ENCODE results near the gene RNF208.

Gene RNF208

DNA sequence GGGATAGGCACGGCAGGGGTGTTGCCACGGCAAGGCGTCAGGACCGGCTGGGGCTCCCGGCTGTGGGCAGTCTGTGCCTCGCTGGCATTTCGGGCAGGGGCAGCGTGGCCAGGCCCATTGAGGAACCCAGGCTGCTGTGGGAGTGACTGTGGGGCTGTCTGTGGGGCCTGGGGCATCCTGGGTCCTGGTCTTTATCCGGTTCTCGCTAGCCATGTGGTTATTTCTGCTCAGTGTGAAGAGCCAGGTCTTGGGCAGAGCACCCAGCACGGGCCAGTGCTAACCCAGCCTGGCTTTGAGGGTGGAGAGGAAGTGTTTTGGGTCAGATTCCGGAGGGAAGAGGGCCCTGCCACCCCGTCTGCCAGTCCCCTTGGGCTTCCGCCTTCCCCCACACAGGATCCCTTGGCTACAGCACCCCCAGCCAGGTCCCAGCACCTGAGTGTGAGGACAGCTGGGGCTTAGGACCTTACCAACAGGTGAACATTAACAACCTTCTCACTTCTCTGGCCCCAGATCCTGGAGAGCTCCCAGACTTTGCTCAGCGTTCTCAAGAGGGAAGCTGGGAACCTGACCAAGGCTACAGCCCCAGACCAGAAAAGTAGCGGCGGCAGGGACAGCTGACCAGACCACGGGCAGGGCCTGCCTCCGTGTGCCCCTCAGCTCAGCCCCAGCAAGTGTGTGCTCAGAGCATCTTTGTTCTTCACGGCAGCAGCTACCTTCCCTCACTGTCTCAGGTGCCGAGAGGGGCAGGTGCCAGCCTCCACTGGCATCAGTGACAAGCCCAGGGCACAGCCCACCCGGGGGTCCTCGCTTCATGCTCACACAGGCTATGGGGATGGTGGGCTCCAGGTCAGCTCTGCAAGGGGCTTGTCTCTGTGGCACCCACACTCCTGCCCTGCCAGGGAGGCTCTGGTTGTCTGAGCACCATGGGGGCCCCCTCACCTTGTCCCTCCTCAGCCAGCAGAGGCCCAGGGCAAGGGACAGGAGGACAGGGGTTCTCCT, 32.4 kb downstream of the RNF208 start:
- DNase-seq = no peak

GRCh38 chr9:137188490-137189296, 33.3 kb downstream of the RNF208 start, which contains the start of the genes ANAPC2 and SSNA1:
Gene ANAPC2 (minus strand): TSS chr9:137188560. CDS start chr9:137188532, 28 bp downstream.
Gene SSNA1 (plus strand): TSS chr9:137188676. CDS start chr9:137188727, 51 bp downstream.
- peak; percentile 83 for DNase-seq

DNA sequence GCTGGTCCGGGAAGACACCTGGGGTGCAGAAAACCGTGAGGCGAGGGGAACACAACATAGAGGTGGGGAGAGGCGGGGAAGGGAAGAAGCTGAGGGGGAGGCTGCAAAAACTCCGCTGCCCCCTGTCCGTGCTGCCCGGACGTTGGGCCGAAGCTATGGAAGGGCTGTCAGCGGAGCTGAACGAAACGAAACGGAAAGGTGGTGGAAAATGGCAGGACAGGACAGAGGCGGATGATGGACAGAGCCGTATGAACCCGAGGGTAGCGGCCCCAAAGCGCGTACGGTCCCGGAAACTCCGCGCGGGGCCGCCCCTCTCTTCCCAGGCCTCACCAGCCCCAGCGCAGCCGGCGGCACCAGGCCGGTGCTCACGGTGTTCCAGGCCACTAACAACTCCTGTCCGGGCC, 34.0 kb downstream of the RNF208 start:
- DNase-seq = no peak

GRCh38 chr9:137187386-137187785, 34.7 kb downstream of the RNF208 start:
- no peak for DNase-seq

GRCh38 chr9:137186385-137186784, 35.7 kb downstream of the RNF208 start:
- DNase-seq = no peak

GRCh38 chr9:137185921-137186320, 36.1 kb downstream of the RNF208 start:
- DNase-seq = no peak

GRCh38 chr9:137184881-137185660, 37.0 kb downstream of the RNF208 start:
- DNase-seq = no peak

GRCh38 chr9:137183980-137184595, 38.0 kb downstream of the RNF208 start:
- no peak for DNase-seq

DNA sequence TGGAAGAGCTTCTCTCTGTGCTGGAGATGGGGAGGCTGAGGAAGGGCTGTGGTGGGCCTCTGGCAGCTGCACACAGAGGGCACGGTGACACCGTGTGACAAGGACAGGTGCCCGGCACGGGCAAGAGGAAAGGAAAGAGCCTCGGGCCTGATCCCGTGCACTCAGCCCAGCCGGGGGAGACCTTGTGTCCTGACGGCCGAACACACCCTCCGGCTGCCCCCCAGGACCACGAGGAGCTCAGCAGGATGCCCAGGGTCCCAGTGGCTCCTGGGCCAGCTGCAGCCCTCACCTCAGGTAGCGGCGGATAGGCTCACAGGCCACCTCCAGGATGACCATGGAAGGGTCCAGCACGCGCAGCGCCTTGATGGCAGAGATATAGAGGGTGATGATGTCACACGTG, 39.2 kb downstream of the RNF208 start:
- no peak for DNase-seq

DNA sequence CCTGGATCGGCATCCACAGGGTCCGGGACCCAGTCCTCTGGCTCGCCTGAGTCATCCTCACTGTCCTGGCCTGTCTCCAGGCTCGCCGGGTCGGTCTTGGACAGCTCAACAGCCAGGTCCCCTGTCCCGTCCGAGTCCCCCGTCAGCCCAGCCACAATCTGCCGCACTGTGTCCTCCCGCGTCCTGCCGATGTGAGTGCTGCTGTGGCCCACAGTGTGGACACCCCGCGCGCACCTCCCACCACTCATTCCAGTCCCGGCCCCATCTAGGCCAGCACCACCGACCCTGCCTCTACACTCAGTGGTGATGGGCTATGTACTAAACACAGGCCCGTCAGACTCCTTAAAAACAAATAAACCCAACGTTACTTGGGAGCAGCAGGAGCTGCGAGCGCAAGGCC, 40.4 kb downstream of the RNF208 start:
- no peak for DNase-seq

DNA sequence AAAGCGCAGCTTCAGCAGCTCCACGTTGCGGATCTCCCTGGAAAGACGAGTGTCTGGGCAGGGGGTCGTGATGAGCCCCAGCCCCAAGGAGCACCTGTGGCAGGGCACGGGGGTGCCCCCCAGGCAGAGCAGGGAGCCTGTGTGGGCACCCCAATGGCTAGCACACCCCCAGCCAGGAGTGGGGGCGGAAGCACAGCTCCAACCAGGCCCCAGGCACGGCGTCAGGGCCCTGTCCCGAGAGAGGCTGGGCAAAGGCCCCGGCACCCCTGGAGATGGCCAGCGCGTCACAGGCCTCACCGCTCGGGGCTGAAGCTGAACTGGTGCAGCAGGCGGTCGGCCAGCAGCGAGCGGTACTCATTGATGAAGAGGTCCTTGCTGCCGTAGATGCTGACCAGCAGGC, 41.5 kb downstream of the RNF208 start:
- no peak for DNase-seq

GRCh38 chr9:137179761-137180160, 42.3 kb downstream of the RNF208 start:
- DNase-seq = no peak

DNA sequence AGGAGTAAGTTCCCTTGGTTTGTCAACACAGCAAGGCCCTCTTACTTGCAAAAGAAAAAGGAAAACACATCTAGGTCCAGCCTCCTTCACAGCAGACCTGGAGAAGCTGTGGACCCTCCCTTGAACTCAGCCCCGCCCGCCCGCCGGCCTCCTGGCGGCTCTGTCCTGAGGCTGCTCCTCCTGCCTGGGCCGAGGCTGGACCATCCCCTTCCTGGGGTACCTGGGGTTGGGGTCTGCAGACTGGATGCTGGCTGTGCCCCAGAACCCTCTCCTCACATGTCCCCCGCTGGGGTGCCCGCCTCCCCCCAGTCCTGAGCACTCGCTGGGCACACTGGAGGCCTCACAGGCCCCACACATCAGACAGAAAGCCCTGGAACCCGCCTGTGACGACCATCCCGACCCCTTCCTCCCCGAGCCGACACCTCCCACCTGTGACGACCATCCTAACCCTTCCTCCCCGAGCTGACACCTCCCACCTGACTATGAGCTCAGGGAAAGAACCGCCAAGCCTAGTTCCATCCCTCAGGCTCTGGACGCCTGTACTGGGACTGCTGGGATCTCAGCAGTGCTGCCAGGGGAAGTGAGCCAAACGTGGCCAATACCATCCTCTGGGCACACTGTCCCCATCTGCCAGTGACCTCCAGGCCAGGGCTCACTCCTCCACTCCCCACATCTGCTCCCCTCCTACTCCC, 43.0 kb downstream of the RNF208 start:
- no peak for DNase-seq

DNA sequence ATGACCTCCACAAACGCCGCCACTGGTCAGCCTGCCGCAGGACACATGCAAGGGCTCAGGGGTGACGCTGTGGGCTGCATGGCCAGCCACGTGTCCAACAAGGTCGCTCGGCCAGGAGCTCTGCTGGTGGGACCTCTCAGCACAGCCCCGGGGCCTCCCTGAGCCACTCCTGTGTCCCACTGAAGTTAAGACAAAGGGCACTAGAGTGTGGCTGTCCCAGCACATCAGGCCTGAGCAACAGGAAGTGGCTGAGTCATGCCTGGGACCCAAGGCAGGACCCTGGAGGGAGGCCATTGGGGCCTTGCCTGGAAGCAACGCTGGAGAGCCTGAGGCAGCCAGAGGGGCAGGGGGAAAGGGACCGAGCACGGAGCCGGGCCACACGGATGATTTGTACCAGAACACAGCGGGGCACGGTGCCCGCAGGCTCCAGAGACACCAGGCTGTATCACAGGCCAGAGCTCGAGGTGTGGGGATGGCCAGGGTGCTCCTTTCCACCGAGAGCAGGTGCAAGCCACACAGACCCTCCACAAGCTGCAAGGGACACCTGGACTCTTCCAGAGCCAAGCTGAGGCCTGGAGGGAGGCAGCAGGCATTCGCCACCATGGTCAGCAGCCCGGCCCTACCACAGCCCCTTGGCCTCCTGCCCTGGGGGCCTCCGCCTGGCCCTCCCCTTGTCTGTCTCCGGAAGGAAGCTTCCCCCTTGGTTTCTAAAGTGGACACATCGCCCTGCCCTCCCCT, 43.7 kb downstream of the RNF208 start:
- DNase-seq = no peak

DNA sequence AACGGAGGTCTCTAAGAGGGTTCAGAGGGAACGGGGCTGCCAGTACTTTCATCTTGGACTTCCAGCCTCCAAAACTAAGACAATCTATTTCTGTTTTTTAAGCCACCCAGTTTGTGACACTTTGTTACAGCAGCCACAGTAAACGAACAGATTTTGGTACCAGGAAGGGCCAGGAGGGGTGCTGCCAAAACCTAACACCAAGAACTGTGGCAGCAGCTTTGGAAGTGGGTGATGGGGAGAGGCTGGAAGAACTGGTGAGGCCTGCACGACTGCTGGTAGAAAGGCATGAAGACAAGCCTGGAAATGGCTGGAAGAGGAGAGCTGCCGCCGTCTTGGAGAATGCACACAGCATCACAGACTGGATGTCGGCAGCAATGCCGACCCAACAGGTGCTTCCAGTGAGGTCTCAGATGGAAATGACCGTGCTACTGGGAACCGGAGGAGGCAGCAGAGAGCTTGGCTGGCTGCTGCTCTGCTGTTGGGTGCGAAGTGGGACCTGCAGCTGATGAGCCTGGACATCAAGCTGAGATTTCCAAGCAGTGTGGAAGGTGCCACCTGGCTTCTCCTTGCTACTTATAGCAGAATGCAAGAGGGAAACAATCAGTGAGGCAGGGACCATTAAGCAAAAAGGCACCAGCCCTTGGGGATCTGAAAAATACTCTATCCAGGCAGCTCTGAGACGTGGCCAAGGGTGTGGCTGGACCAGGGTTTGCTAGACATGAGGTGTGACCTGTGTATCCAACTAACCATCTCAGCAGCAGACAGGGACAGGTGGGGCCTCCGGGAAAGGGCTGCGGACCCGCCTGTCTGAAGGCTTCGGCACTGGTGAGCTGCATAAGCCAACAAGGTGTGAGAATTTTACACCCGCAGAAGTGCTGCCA, 45.5 kb downstream of the RNF208 start:
- no peak for DNase-seq

GRCh38 chr9:137175345-137175961, 46.6 kb downstream of the RNF208 start:
- DNase-seq = no peak

- DNase-seq = no peak
These were observed 47.2 kb downstream of the RNF208 start for GRCh38 chr9:137174722-137175293.

- no peak for DNase-seq
These were observed 48.0 kb downstream of the RNF208 start for GRCh38 chr9:137173796-137174664.
